ENCODE results near the gene MDK.

The MDK gene

GRCh38 chr11:46381048-46381818 lies at the start of gene MDK:
MDK (plus strand) TSS chr11:46381669; CDS start chr11:46382058, 389 bp downstream.
- no peak for DNase-seq (ENCODE audit: low read depth in 2 of 2)

- no peak for DNase-seq (ENCODE audit: low read depth in 2 of 2)
Measured at GRCh38 chr11:46332093-46332567, 49.3 kb upstream of the MDK start.

DNA sequence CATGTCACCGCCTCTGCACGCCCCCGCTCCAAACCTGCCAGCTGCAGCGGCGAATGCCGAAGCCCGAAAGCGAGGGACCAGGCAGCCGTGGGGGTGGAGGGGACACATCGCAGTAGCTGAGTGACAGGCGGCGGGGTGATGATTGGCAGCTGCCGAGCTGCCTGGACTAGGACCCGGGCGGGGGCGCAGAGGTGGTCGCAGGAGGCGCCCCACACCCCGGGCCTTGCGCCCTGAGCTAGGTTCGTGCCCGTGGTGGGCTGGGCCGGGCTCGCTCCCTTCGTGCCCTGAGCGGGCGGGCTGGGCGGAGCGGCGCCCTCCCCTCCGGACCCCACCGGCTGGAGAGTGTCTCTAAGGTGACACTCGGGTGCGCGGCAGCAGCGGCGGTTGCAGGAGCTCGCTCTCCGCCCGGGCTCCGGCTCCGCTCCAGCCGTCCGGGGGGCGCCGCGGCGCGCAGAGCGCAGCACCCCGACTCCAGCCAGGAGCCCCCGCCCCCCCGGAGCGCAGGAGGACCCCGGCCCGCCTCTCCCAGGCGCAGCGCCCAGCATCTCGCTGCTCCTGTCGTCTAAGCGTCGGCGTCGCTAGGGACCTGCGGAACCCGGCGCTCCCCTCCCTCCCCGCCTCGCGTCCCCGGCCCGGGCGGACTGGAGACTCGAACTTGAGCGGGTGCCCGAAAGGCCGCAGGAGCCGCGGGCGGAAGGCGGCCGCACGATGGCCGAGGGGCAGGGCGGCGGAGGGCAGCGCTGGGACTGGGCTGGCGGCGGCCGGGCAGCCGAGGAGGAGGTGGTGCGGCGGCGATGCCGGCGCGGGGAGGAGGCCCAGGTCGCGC lies 48.7 kb upstream of the MDK start:
- DNase-seq (ENCODE audit: low read depth in 2 of 2) = no peak

DNA sequence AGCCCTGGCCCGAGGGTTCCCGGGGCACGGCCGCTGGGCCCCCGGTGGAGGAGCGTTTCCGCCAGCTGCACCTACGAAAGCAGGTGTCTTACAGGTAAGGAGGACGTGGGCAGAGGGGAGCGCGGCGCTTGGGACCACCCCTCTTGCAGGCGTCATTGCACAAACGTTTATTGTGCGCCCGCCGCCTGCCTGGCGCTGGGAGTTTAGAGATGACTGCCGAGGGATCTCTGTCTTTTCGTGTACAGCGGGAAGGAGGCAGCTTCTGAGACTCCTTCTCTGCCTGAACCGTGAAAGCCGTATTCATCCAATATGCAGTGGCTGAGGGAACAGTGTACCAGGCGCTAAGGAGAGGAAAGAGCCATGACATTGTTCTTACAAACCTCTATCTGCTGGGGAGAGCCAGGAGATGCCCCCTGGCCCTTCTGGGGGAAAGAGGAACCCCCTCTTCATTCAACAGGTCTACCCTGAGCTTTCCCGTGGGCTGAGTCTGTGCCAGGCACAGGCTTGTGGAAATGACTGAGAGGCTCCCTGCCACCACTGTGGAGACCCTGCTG lies 48.0 kb upstream of the MDK start:
- DNase-seq (ENCODE audit: low read depth in 2 of 2) = no peak

GRCh38 chr11:46334211-46334610 lies 47.3 kb upstream of the MDK start:
- DNase-seq (ENCODE audit: low read depth in 2 of 2) = no peak

GRCh38 chr11:46335271-46335670 lies 46.2 kb upstream of the MDK start:
- no peak for DNase-seq (ENCODE audit: low read depth in 2 of 2)

DNA sequence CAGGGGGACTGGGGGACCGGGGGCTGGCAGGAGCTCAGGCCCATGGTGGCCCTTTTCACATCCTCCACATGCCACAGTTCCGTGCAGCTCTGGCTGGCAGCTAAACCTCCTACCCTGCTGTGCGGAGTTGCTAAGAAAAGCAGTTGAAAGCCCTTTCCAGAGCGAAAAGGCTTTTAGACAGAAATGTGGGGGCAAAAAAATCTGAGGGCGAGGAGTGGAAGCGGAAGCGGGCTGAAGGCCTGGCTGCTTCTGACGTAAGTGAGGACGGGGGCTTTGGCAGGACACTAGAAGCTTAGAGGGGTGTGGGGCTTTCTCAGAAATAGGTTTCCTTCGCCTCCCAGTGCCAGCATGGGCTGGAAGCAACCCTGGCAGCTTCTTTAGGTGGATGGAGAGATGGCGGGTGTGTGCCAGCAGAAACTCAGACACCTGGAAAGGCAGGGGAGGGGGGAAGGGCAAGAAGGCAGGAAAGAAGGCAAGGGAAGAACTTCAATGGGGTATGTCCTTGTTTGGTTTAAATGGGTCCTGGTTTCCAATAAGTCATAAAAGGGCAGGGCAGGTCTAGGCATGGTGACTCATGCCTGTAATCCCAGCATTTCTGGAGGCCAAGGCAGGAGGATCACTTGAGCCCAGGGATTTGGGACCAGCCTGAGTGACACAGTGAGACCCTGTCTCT lies 45.4 kb upstream of the MDK start:
- DNase-seq (ENCODE audit: low read depth in 2 of 2) = no peak

GRCh38 chr11:46336563-46337180 lies 44.8 kb upstream of the MDK start:
- no peak for DNase-seq (ENCODE audit: low read depth in 2 of 2)

DNA sequence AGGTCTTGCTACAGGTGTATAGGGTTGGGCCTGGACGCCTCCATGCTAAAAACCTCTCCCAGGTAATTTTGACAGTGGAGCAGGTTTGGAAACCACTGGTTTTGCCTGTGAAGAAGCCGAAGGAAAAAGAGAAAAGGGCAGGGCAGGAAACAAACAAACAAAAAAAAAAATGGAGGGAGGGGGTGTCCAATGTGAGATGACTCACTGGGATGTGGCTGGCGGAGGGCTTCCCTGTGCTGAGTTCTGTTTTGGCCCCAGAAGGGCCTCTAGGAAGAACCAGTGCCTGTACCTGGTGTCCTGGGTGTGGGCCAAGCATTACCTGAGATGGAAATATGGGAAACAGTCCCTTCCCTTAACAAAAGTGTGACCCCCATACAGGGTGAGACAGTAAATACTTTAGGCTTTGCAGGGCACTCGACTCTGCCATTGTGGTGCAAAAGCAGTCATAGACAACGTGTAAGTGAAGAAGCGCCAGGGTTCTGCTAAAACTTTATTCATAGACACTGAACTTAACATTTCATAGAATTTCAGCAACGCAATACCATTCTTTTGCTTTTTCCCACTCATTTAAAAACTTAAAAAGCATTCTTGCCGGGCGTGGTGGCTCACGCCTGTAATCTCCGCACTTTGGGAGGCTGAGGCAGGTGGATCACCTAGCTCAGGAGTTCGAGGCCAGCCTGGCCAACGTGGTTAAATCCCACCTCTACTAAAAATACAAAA lies 43.7 kb upstream of the MDK start:
- no peak for DNase-seq (ENCODE audit: low read depth in 2 of 2)

GRCh38 chr11:46338636-46338987 lies 42.9 kb upstream of the MDK start:
- no peak for DNase-seq (ENCODE audit: low read depth in 2 of 2)

GRCh38 chr11:46338988-46339666 lies 42.3 kb upstream of the MDK start:
- DNase-seq (ENCODE audit: low read depth in 2 of 2) = no peak

DNA sequence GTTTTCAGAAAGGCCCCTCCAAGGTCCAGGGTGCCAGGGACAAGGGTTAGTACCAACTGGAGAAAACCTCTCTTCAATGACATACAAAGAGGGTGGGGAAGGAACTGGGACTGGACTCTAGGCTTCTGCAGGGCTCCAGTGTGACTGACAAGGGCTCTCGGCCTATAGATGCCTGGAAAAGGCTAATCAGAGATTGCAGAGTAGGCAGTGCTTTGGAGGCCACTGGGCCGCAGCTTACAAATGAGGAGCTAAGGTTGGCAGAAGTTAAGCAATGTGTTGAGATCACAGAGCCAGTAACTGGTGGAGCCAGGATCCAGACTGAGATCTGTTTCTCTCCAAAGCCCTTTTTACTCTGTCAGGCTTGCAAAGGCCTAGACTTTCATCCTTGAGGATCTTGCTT lies 41.7 kb upstream of the MDK start:
- DNase-seq (ENCODE audit: low read depth in 2 of 2) = no peak

- no peak for DNase-seq (ENCODE audit: low read depth in 2 of 2)
Measured at GRCh38 chr11:46341454-46341853, 40.0 kb upstream of the MDK start.

DNA sequence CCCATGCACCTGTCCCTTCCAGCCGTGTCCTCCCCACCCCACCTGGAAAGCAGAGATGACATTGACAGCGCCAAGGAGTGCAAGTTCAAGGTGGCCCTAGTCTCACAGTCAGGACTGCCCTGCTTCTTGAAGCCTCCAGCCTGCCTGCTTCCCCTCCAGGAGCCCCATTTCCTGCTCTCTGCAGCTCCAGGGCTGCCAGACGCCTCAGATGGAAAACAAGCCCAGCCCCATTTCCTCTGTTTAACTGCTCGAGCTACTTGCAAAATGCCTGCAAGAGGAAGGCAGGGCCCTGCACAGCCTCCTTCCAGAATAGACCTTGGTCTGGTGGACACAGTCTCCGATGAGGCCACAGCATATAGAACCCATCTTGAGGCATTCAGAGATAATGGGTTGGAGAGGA lies 39.2 kb upstream of the MDK start:
- no peak for DNase-seq (ENCODE audit: low read depth in 2 of 2)

DNA sequence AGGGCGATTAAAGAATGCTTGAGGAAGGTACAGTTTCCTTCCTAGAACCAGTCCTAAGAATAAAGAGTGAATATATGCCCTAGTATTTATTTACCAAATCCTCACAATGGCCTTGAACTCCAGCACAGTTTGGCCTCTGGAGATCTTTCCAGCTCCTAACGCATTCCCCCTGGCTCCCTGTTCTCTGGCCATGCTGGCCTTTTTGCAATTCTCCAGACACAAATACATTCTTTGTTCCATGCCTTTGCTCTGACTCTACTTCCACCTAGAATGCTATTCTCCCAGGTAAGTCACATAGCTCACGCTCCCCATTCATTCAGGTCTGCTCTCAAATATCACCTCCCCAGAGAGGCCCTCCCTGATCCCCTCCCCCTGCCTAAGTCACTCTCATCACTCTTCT lies 37.9 kb upstream of the MDK start:
- no peak for DNase-seq (ENCODE audit: low read depth in 2 of 2)

GRCh38 chr11:46345131-46345597 lies 36.3 kb upstream of the MDK start:
- no peak for DNase-seq (ENCODE audit: low read depth in 2 of 2)

GRCh38 chr11:46345881-46346484 lies 35.5 kb upstream of the MDK start:
- DNase-seq (ENCODE audit: low read depth in 2 of 2) = no peak

DNA sequence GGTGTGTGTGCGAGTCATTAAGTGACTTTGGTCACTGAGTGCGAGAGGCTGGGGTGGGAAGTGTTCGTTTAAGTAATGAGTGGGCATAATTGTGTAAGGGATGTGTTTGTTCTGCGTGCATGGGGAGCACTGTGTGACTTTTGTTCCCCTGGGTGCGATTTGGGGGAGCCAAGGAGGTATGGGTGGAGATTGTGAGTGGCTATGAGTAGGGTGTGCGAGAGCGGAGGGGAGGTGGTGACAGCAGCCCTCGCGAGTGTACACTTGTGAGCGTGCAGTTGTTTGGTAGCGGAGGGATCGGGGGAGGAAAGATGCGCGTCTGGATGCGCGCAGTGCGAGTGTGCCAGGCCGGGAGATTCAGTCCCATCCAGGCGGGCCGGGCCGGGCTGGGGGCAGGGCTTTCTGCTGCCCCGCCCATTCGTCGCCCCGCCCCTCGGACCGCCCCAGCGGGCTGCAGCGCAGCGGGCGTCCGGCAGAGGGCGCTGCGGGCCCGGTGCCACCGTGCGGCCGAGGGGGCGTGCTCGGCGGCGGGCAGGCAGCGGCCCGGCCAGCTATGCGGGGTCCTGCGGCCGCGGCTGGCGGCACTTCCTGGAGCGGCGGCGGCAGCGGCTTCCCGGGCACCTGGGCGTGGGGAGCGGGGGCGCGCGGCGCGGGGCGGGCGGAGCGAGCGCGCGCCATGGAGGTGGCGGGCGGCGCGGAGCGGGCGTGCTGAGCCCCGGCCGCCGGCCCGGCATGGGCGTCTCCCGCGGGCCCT lies 34.4 kb upstream of the MDK start, which contains the start of gene DGKZ:
Gene DGKZ, plus strand, starts transcription at position 578 of the 751 bp plus-strand sequence. CDS start 197 bp downstream, outside the sequence.
- peak; percentile 78 to 79 for DNase-seq (ENCODE audit: low read depth in 2 of 2)
